ENCODE data around the gene SUSD6.

Gene SUSD6

GRCh38 chr14:69569859-69570258, 41.5 kb upstream of the SUSD6 start:
- Histone ChIP-seq H3K36me3 (ENCODE audit: control insufficient read depth, low read length) (no peaks in the 10 kb centered on the region), H3K27ac (ENCODE audit: low read depth, low read length) (no peak overlapping the region), H4K20me1 (ENCODE audit: control insufficient read depth, insufficient read depth, low read depth, low read length) (no peaks in the 10 kb centered on the region), H3K79me2 (ENCODE audit: control insufficient read depth, low read length) (no peaks in the 10 kb centered on the region), H3K27me3 (ENCODE audit: control insufficient read depth, low read length) (peaks cover 35% of the 10 kb centered on the region), H3K9me3 (ENCODE audit: control insufficient read depth, insufficient read depth, low read length) (no peaks in the 10 kb centered on the region), H3K9me2 (replicated peaks; ENCODE audit: control insufficient read depth, low read length) (no peaks in the 10 kb centered on the region), H3K4me1 (ENCODE audit: control insufficient read depth, low read length) (peaks cover 4% of the 10 kb centered on the region; the same call in 1 of the 2 replicates), H3K4me2 (ENCODE audit: low read length) (no peak overlapping the region), H3K4me3 (ENCODE audit: low read length) (no peak overlapping the region), H3F3A (ENCODE audit: control insufficient read depth, insufficient read depth) (no peaks in the 10 kb centered on the region)
- TF ChIP-seq CTCF (IDR thresholded peaks at IDR 0.05; ENCODE audit: low read depth, low read length, poor library complexity, severe bottlenecking) (no peak), EZH2phosphoT487 (IDR thresholded peaks at IDR 0.05; ENCODE audit: borderline replicate concordance, low read length) (no peak)

- Histone ChIP-seq H3F3A (ENCODE audit: control insufficient read depth, insufficient read depth) (no peaks in the 10 kb centered on the region), H3K79me2 (ENCODE audit: control insufficient read depth, low read length) (no peaks in the 10 kb centered on the region), H3K4me2 (ENCODE audit: low read length) (no peak overlapping the region), H4K20me1 (ENCODE audit: control insufficient read depth, insufficient read depth, low read depth, low read length) (no peaks in the 10 kb centered on the region), H3K27ac (ENCODE audit: low read depth, low read length) (no peak overlapping the region), H3K9me3 (ENCODE audit: control insufficient read depth, insufficient read depth, low read length) (no peaks in the 10 kb centered on the region), H3K4me1 (ENCODE audit: control insufficient read depth, low read length) (peaks cover 4% of the 10 kb centered on the region; the same call in 1 of the 2 replicates), H3K4me3 (ENCODE audit: low read length) (no peak overlapping the region), H3K36me3 (ENCODE audit: control insufficient read depth, low read length) (no peaks in the 10 kb centered on the region), H3K27me3 (ENCODE audit: control insufficient read depth, low read length) (peaks cover 38% of the 10 kb centered on the region), H3K9me2 (replicated peaks; ENCODE audit: control insufficient read depth, low read length) (no peaks in the 10 kb centered on the region)
- TF ChIP-seq CTCF (IDR thresholded peaks at IDR 0.05; ENCODE audit: low read depth, low read length, poor library complexity, severe bottlenecking), result no peak
- no peak for TF ChIP-seq EZH2phosphoT487 (IDR thresholded peaks at IDR 0.05; ENCODE audit: borderline replicate concordance, low read length)
Measured at GRCh38 chr14:69570836-69571330, 40.5 kb upstream of the SUSD6 start.

- H3K4me2 ChIP-seq (ENCODE audit: low read length), result no peak overlapping the region
- no peaks in the 10 kb centered on the region for H3K9me3 ChIP-seq (ENCODE audit: control insufficient read depth, insufficient read depth, low read length)
- H4K20me1 ChIP-seq (ENCODE audit: control insufficient read depth, insufficient read depth, low read depth, low read length), result no peaks in the 10 kb centered on the region
Measured at GRCh38 chr14:69571449-69572029, 39.9 kb upstream of the SUSD6 start.

More at GRCh38 chr14:69571449-69572029, 39.9 kb upstream of the SUSD6 start:
- Histone ChIP-seq H3K36me3 (ENCODE audit: control insufficient read depth, low read length) (no peaks in the 10 kb centered on the region), H3K4me3 (ENCODE audit: low read length) (no peak overlapping the region), H3K4me1 (ENCODE audit: control insufficient read depth, low read length) (peaks cover 4% of the 10 kb centered on the region; the same call in 1 of the 2 replicates), H3K27ac (ENCODE audit: low read depth, low read length) (no peak overlapping the region), H3F3A (ENCODE audit: control insufficient read depth, insufficient read depth) (no peaks in the 10 kb centered on the region), H3K27me3 (ENCODE audit: control insufficient read depth, low read length) (peaks cover 37% of the 10 kb centered on the region), H3K9me2 (replicated peaks; ENCODE audit: control insufficient read depth, low read length) (no peaks in the 10 kb centered on the region), H3K79me2 (ENCODE audit: control insufficient read depth, low read length) (no peaks in the 10 kb centered on the region)
- TF ChIP-seq CTCF (IDR thresholded peaks at IDR 0.05; ENCODE audit: low read depth, low read length, poor library complexity, severe bottlenecking) (no peak), EZH2phosphoT487 (IDR thresholded peaks at IDR 0.05; ENCODE audit: borderline replicate concordance, low read length) (no peak)

All from DOHH2 (cell line).